ENCODE results near the gene SPATA6. TPM values are rescaled to one million over a fixed set of nuclear protein-coding genes. Genes with fewer than 3 reads are reported as not detected.

Gene SPATA6
- total RNA-seq, 1 experiment from 2014 or later, result 2.7 TPM

DNA sequence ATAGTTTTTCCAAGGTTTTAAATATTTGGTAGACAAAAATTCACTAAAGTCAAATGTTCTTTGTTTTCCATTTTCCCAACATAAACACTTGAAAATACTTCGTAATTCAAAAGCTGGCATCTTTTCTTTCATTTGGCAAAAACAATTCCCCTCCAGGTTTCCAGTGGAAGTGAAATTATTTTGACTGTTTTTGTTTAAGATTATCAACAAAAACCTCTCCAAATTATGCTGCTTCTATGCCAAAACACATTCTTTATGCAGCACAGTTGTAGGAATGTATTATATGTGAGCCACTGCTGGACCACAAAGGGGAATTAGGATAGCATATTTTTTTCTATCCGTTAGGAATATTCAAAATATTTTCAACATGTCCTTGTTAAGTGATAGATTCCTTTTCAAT is 205.4 kb downstream of the SPATA6 start:
- no peaks in the 10 kb centered on the region for H3K4me1 ChIP-seq (ENCODE audit: insufficient read depth, low read length, poor library complexity, severe bottlenecking)
- CTCF ChIA-PET, result no interaction called here
- TF ChIP-seq, protein P1, sequence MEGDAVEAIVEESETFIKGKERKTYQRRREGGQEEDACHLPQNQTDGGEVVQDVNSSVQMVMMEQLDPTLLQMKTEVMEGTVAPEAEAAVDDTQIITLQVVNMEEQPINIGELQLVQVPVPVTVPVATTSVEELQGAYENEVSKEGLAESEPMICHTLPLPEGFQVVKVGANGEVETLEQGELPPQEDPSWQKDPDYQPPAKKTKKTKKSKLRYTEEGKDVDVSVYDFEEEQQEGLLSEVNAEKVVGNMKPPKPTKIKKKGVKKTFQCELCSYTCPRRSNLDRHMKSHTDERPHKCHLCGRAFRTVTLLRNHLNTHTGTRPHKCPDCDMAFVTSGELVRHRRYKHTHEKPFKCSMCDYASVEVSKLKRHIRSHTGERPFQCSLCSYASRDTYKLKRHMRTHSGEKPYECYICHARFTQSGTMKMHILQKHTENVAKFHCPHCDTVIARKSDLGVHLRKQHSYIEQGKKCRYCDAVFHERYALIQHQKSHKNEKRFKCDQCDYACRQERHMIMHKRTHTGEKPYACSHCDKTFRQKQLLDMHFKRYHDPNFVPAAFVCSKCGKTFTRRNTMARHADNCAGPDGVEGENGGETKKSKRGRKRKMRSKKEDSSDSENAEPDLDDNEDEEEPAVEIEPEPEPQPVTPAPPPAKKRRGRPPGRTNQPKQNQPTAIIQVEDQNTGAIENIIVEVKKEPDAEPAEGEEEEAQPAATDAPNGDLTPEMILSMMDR (conservative IDR thresholded peaks at IDR 0.05; ENCODE audit: low read depth, low read length), result no peak
- TF ChIP-seq EZH2 (IDR thresholded peaks at IDR 0.05; ENCODE audit: borderline replicate concordance, low read depth, low read length, poor library complexity, severe bottlenecking), result no peak
- no peak overlapping the region for H3K27ac ChIP-seq (ENCODE audit: low read depth, low read length, poor library complexity, severe bottlenecking)
- POLR2A ChIA-PET (ENCODE audit: low non-redundant PET), result no interaction called here
- BruUV-seq (replicated peaks), result no TSS peak
- no peak for DNase-seq (ENCODE audit: low spot score)
- intact Hi-C loops (cut with micrococcal nuclease; ENCODE audit: unreplicated experiment), result no loop called here
- no peaks in the 10 kb centered on the region for H3K36me3 ChIP-seq (ENCODE audit: insufficient read depth, low read length, poor library complexity, severe bottlenecking)
- H3K27me3 ChIP-seq (replicated peaks; ENCODE audit: insufficient read depth, low read depth, low read length, poor library complexity), result no peaks in the 10 kb centered on the region
- H3K4me3 ChIP-seq (ENCODE audit: low read depth, low read length, poor library complexity, severe bottlenecking), result no peak overlapping the region
- no peaks in the 10 kb centered on the region for H3K9me3 ChIP-seq (ENCODE audit: low read depth, low read length, poor library complexity, severe bottlenecking)

DNA sequence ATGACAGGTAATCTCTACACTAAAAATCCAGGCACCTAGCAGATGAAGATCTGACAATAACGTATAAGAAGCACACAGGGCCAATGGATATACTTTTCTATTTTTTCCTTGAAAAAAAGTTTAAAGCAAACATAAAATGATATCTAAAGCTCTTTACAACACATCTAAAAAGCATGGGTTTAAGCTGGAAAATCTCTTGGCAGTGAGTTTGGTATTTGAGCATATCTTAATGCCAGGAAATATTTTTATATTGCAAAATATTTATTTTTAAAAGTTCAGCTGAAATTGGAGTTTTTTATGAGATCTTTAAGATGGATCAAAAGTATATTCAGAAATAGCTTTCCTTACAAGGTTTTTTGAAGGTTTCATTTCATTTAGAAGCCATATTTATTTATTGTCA is 209.0 kb downstream of the SPATA6 start:
- H3K27ac ChIP-seq (ENCODE audit: low read depth, low read length, poor library complexity, severe bottlenecking), result no peak overlapping the region
- ChIA-PET POLR2A (ENCODE audit: low non-redundant PET) (no interaction called here), CTCF (no interaction called here)
- H3K9me3 ChIP-seq (ENCODE audit: low read depth, low read length, poor library complexity, severe bottlenecking), result no peaks in the 10 kb centered on the region
- H3K4me1 ChIP-seq (ENCODE audit: insufficient read depth, low read length, poor library complexity, severe bottlenecking), result no peaks in the 10 kb centered on the region
- no peak for DNase-seq (ENCODE audit: low spot score)
- H3K27me3 ChIP-seq (replicated peaks; ENCODE audit: insufficient read depth, low read depth, low read length, poor library complexity), result no peaks in the 10 kb centered on the region
- intact Hi-C loops (cut with micrococcal nuclease; ENCODE audit: unreplicated experiment), result no loop called here
- no TSS peak for BruUV-seq (replicated peaks)
- TF ChIP-seq, protein P1 (conservative IDR thresholded peaks at IDR 0.05; ENCODE audit: low read depth, low read length), result no peak
- TF ChIP-seq EZH2 (IDR thresholded peaks at IDR 0.05; ENCODE audit: borderline replicate concordance, low read depth, low read length, poor library complexity, severe bottlenecking), result no peak
- no peaks in the 10 kb centered on the region for H3K36me3 ChIP-seq (ENCODE audit: insufficient read depth, low read length, poor library complexity, severe bottlenecking)
- H3K4me3 ChIP-seq (ENCODE audit: low read depth, low read length, poor library complexity, severe bottlenecking), result no peak overlapping the region

DNA sequence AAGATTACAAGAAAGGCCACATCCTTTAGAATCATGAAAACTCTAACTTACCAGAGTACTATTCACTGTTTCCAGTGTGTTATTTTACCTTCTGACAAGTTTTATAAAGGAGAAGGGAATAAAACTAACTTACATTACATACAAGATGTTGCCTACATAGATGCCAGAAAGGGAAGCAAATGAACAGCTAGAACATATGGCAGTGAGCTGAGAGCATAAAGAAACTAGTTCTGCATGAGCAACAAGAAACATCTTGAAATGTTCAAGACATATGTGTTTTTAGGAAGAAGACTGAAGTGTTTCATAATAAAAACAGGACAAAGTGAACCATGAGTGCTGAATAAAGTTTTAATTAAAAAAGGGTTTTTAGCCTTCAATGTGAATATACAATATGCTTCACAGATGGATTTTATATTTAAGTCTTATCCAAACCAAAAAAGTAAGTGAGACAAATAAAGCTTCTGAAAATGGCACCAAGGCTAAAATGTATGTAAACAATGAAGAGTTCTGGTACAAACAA is 210.1 kb downstream of the SPATA6 start:
- H3K4me1 ChIP-seq (ENCODE audit: insufficient read depth, low read length, poor library complexity, severe bottlenecking), result no peaks in the 10 kb centered on the region
- CTCF ChIA-PET, result no interaction called here
- BruUV-seq (replicated peaks), result no TSS peak
- no peak overlapping the region for H3K4me3 ChIP-seq (ENCODE audit: low read depth, low read length, poor library complexity, severe bottlenecking)
- no peak for DNase-seq (ENCODE audit: low spot score)
- no peak for TF ChIP-seq EZH2 (IDR thresholded peaks at IDR 0.05; ENCODE audit: borderline replicate concordance, low read depth, low read length, poor library complexity, severe bottlenecking)
- TF ChIP-seq, protein P1 (conservative IDR thresholded peaks at IDR 0.05; ENCODE audit: low read depth, low read length), result no peak
- POLR2A ChIA-PET (ENCODE audit: low non-redundant PET), result no interaction called here
- intact Hi-C loops (cut with micrococcal nuclease; ENCODE audit: unreplicated experiment), result no loop called here
- no peaks in the 10 kb centered on the region for H3K9me3 ChIP-seq (ENCODE audit: low read depth, low read length, poor library complexity, severe bottlenecking)
- no peak overlapping the region for H3K27ac ChIP-seq (ENCODE audit: low read depth, low read length, poor library complexity, severe bottlenecking)
- no peaks in the 10 kb centered on the region for H3K36me3 ChIP-seq (ENCODE audit: insufficient read depth, low read length, poor library complexity, severe bottlenecking)
- no peaks in the 10 kb centered on the region for H3K27me3 ChIP-seq (replicated peaks; ENCODE audit: insufficient read depth, low read depth, low read length, poor library complexity)
